ENCODE results near the gene WWOX. TPM values are rescaled to one million over a fixed set of nuclear protein-coding genes. Genes with fewer than 3 reads are reported as not detected.

Gene WWOX
- total and polyA plus RNA-seq, 2 donors (not counting 1 experiment from before 2014, with no cell fraction given): 10.5 to 42.3 TPM

GRCh38 chr16:79067600-79067999 lies 968.1 kb downstream of the WWOX start:
- H3K4me1 Mint-ChIP-seq: no peaks in the 10 kb centered on the region
- CTCF ChIA-PET: no interaction called here
- WGBS (ENCODE audit: insufficient coverage): no CpG with 5 or more reads among the region's 7 CpGs
- H3K27ac Mint-ChIP-seq: no peak overlapping the region
- no peaks in the 10 kb centered on the region for H3K9me3 ChIP-seq (ENCODE audit: control extremely low read depth in 1 of 3, control insufficient read depth in 2 of 3, insufficient read depth in 1 of 3, low read length in 2 of 3)
- H3K27me3 ChIP-seq (replicated peaks in 1 of 4; ENCODE audit: control extremely low read depth in 1 of 4, control insufficient read depth in 3 of 4, insufficient read depth in 4 of 4, low read length in 3 of 4): no peaks in the 10 kb centered on the region
- H4K20me1 ChIP-seq (ENCODE audit: control insufficient read depth, insufficient read depth, low read length, poor library complexity, severe bottlenecking): no peaks in the 10 kb centered on the region
- H3K79me2 ChIP-seq (ENCODE audit: control insufficient read depth, insufficient read depth, low read length): no peaks in the 10 kb centered on the region
- H3K4me3 ChIP-seq (ENCODE audit: control extremely low read depth in 1 of 5, extremely low read depth in 1 of 5, insufficient read depth in 1 of 5, low read depth in 2 of 5, low read length in 4 of 5): no peak overlapping the region
- H2AFZ ChIP-seq (ENCODE audit: insufficient read depth, low read depth, low read length, poor library complexity, severe bottlenecking): no peak overlapping the region
- H3K27ac ChIP-seq (ENCODE audit: low read length in 2 of 2): no peak overlapping the region
- H3K4me1 ChIP-seq (ENCODE audit: control insufficient read depth in 2 of 2, insufficient read depth in 2 of 2, low read length in 2 of 2): no peaks in the 10 kb centered on the region
- DNase-seq: no peak
- H3K4me3 Mint-ChIP-seq: no peak overlapping the region
- ATAC-seq (ENCODE audit: low read depth): no peak
- no peaks in the 10 kb centered on the region for H3K9me3 Mint-ChIP-seq (ENCODE audit: insufficient read depth)
- intact Hi-C loops (cut with micrococcal nuclease): no loop called here
- no peak overlapping the region for H3K9ac ChIP-seq (ENCODE audit: low read length)
- POLR2A ChIA-PET: no interaction called here
- peaks cover 2% of the 10 kb centered on the region for H3K27me3 Mint-ChIP-seq
- no peak for TF ChIP-seq CTCF (IDR thresholded peaks at IDR 0.05)
- TF ChIP-seq EZH2 (IDR thresholded peaks at IDR 0.05; ENCODE audit: borderline replicate concordance, insufficient read depth, low read depth, low read length, poor library complexity, severe bottlenecking): no peak
- no peak overlapping the region for H3K4me2 ChIP-seq (replicated peaks; ENCODE audit: low read depth, low read length, poor library complexity, severe bottlenecking)
- no peaks in the 10 kb centered on the region for H3K36me3 ChIP-seq (replicated peaks in 1 of 2; ENCODE audit: control extremely low read depth in 1 of 2, control insufficient read depth in 1 of 2, extremely low read depth in 1 of 2, insufficient read depth in 2 of 2, low read length in 1 of 2)

- ChIA-PET POLR2A (no interaction called here), CTCF (interaction anchor here (1.1 kb wide), 1 partner anchor 19 kb away, joined by 3 read pairs; no protein-coding TSS in a partner anchor)
- DNase-seq (no peak), ATAC-seq (ENCODE audit: low read depth) (no peak)
- Mint-ChIP-seq H3K27me3 (peaks cover 11% of the 10 kb centered on the region), H3K9me3 (ENCODE audit: insufficient read depth) (no peaks in the 10 kb centered on the region), H3K4me3 (no peak overlapping the region), H3K4me1 (peaks cover 7% of the 10 kb centered on the region), H3K27ac (no peak overlapping the region)
- no peaks in the 10 kb centered on the region for H3K36me3 ChIP-seq (replicated peaks in 1 of 2; ENCODE audit: control extremely low read depth in 1 of 2, control insufficient read depth in 1 of 2, extremely low read depth in 1 of 2, insufficient read depth in 2 of 2, low read length in 1 of 2)
- no peak overlapping the region for H3K27ac ChIP-seq (ENCODE audit: low read length in 2 of 2)
- no peak overlapping the region for H3K9ac ChIP-seq (ENCODE audit: low read length)
- no peak overlapping the region for H3K4me3 ChIP-seq (ENCODE audit: control extremely low read depth in 1 of 5, extremely low read depth in 1 of 5, insufficient read depth in 1 of 5, low read depth in 2 of 5, low read length in 4 of 5)
- no peak overlapping the region for H3K4me2 ChIP-seq (replicated peaks; ENCODE audit: low read depth, low read length, poor library complexity, severe bottlenecking)
- H3K27me3 ChIP-seq (replicated peaks in 1 of 4; ENCODE audit: control extremely low read depth in 1 of 4, control insufficient read depth in 3 of 4, insufficient read depth in 4 of 4, low read length in 3 of 4): no peaks in the 10 kb centered on the region
- no peak for TF ChIP-seq EZH2 (IDR thresholded peaks at IDR 0.05; ENCODE audit: borderline replicate concordance, insufficient read depth, low read depth, low read length, poor library complexity, severe bottlenecking)
- no peak for TF ChIP-seq CTCF (IDR thresholded peaks at IDR 0.05)
- intact Hi-C loops (cut with micrococcal nuclease): no loop called here
- H3K4me1 ChIP-seq (ENCODE audit: control insufficient read depth in 2 of 2, insufficient read depth in 2 of 2, low read length in 2 of 2): no peaks in the 10 kb centered on the region
- no peak overlapping the region for H2AFZ ChIP-seq (ENCODE audit: insufficient read depth, low read depth, low read length, poor library complexity, severe bottlenecking)
- WGBS (ENCODE audit: insufficient coverage): 97% methylated on average over 5 of the region's 12 CpGs
- no peaks in the 10 kb centered on the region for H4K20me1 ChIP-seq (ENCODE audit: control insufficient read depth, insufficient read depth, low read length, poor library complexity, severe bottlenecking)
- no peaks in the 10 kb centered on the region for H3K9me3 ChIP-seq (ENCODE audit: control extremely low read depth in 1 of 3, control insufficient read depth in 2 of 3, insufficient read depth in 1 of 3, low read length in 2 of 3)
- no peaks in the 10 kb centered on the region for H3K79me2 ChIP-seq (ENCODE audit: control insufficient read depth, insufficient read depth, low read length)
Measured at GRCh38 chr16:79069121-79069520, 969.7 kb downstream of the WWOX start.
